GM19324 (cell line): ENCODE measurements around the gene SLC10A7.

ENCODE experiments used
- ATAC-seq: cut with Tn5 transposase; IDR thresholded peaks from one replicate; pipeline ENCODE4 v1.9.1; 2021; ENCODE audit warnings: mild to moderate bottlenecking, moderate library complexity; ENCODE audit not compliant: unreplicated experiment, low FRiP score

SLC10A7 gene, protein sequence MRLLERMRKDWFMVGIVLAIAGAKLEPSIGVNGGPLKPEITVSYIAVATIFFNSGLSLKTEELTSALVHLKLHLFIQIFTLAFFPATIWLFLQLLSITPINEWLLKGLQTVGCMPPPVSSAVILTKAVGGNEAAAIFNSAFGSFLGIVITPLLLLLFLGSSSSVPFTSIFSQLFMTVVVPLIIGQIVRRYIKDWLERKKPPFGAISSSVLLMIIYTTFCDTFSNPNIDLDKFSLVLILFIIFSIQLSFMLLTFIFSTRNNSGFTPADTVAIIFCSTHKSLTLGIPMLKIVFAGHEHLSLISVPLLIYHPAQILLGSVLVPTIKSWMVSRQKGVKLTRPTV

DNA sequence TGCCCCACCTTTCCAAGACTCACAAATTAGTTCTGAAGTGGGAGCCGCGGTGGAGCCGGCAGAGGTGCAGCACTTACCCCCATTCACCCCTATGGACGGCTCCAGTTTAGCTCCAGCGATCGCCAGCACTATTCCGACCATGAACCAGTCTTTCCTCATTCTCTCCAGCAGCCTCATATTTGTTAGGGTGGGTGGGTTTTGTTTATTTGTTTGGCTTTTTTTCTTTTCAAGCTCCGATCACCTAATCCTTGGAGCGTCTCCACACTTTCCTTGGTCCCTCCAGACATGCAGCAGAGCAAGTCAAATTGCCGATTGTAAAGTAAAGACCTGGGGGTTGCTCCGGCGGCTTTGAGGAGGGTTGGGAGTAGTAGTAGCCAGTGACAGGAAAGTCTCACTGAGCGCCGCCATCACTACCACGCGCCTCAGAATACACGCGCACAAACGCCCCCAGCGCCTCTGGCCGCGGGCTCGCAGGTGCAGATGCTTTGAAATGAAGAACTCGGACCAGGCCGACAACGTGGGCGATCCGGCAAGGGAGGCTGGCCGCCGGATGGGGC lies at the start of gene SLC10A7:
Gene SLC10A7 (minus strand): TSS at position 400 of the 557 bp plus-strand sequence. CDS start 223 bp downstream, at position 177.
- peak; percentile 90 for ATAC-seq

DNA sequence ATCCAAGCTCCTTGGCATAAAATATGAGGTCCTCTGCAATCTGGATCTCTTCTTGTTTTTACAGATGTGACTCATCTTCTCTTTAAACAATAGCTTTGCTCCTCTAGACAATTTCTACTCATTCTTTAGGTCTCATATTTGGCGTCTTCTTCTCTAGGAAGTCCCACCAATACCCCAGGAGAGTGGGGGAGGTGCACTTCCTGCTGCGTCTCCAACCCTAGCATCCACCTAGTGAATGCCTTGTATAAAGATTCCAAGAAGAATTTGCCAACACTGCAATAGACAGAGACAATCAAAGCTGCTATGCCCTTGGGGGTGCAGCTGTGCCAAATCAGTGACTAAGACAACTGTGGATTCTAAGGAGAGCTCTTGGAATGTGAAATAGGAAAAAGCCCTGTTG lies 45.7 kb upstream of the SLC10A7 start:
- no peak for ATAC-seq

DNA sequence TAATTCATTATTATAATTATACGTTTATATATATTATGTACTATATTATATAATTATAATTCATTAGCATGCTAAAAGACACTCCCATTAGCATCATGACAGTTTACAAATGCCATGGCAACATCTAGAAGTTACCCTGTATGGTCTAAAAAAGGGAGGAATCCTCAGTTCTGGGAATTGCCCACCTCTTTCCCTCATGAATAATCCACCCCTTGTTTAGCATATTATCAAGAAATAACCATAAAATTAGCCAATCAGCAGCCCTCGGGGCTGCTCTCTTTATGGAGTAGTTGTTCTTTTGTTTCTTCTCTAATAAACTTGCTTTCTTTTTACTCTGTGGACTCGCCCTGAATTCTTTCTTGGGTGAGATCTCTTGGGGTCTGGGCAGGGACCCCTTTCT lies 42.8 kb upstream of the SLC10A7 start:
- ATAC-seq: no peak

GRCh38 chr4:146550161-146550560 lies 28.4 kb upstream of the SLC10A7 start:
- no peak for ATAC-seq

- ATAC-seq: no peak
These were observed 26.7 kb upstream of the SLC10A7 start for GRCh38 chr4:146548443-146548842.

GRCh38 chr4:146545102-146545501 lies 23.4 kb upstream of the SLC10A7 start:
- ATAC-seq: no peak

DNA sequence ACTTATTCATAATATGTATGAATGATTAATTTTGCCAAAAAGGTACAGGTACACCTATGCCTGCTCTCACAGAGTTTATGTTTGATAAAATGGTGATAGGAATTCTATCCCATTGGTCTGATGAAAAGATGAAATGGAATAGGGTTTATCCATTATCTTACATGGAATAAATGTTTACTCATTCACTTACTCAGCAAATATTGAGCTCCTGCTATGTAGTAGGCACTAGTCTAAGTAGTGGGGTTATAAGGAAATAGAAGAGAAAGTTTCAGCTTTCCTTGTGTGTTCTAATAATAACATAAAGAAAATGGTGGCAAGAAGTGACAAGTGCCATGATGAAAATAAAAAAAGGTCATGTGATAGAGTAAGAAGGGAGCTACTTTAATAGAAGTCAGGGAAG lies 12.4 kb upstream of the SLC10A7 start:
- no peak for ATAC-seq

DNA sequence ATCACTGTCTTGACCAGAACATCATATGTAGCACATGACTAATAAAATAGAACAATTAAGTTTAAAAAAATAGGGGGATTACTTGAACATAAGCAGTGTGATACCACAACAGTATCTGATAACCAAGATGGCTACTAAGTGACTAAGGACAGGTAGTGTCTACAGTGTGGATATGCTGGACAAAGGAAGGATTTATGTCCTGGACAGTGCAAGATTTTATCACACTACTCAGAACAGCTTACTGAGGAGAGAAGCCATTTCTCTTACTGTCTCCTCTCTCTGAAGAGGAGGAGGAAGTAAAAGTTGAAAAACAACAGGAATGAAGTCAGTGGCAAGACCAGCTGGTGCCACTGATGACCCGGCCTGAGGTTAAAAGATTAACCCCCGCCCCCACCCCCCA lies 4.0 kb upstream of the SLC10A7 start:
- no peak for ATAC-seq

DNA sequence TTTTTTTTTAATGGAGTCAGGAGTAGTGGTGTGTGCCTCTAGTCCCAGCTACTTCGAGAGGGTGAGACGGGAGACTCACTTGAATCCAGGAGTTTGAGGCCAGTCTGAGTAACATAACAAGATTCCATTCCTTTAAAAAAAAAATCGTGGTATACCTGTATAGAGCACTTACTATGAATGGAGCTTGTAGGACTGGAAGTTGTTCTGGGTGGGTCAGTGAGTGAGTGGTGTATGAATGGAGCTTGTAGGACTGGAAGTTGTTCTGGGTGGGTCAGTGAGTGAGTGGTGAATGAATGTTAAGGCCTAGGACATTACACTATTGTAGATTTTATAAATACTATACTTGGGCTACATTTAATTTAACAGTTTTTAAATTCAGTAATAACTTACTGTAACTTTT lies 2.9 kb upstream of the SLC10A7 start:
- no peak for ATAC-seq

DNA sequence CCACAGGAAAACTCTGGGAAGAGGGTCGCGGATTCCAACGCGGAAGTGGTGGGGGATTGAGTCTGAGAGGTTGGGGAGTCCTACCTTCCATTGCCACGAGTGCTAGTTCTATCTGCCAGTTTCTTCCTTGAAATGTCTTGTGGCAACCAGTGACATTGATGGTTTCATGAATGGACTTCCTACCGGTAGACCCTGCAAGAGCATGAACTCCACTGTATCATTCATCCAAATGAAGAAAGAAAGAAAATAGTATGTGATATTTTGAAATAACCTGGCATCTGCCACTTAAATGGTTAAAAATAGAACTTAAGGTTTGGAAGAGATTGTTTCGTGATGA lies 1.1 kb upstream of the SLC10A7 start:
- ATAC-seq: peak; percentile 6

- peak; percentile 89 for ATAC-seq
These were observed 543 bp upstream of the SLC10A7 start for GRCh38 chr4:146522098-146522868.

GRCh38 chr4:146520896-146521540 lies 722 bp downstream of the SLC10A7 start:
- ATAC-seq: peak; percentile 23

- ATAC-seq: no peak
These were observed 6.9 kb downstream of the SLC10A7 start for GRCh38 chr4:146514651-146515357.

- no peak for ATAC-seq
These were observed 8.2 kb downstream of the SLC10A7 start for GRCh38 chr4:146513548-146513947.

DNA sequence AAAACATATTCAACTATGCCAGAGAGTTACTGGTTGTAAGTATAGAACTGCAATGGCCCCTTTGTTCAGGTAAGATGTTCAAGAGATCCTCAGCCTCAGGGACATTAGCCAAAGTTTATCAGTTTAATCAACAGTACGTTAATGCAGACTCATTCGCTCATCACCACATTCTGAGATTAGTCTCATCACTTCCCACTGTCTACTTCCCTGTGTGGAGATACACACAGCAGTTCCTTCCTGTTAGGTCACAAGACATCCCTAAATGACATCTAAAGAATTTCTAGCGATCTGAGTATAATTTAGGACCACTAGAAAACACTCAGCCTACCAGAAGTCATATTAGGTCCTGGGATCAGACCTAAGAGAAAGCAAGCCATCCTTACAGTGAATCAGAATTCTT lies 10.4 kb downstream of the SLC10A7 start:
- ATAC-seq: no peak

- no peak for ATAC-seq
These were observed 10.8 kb downstream of the SLC10A7 start for GRCh38 chr4:146510942-146511341.

DNA sequence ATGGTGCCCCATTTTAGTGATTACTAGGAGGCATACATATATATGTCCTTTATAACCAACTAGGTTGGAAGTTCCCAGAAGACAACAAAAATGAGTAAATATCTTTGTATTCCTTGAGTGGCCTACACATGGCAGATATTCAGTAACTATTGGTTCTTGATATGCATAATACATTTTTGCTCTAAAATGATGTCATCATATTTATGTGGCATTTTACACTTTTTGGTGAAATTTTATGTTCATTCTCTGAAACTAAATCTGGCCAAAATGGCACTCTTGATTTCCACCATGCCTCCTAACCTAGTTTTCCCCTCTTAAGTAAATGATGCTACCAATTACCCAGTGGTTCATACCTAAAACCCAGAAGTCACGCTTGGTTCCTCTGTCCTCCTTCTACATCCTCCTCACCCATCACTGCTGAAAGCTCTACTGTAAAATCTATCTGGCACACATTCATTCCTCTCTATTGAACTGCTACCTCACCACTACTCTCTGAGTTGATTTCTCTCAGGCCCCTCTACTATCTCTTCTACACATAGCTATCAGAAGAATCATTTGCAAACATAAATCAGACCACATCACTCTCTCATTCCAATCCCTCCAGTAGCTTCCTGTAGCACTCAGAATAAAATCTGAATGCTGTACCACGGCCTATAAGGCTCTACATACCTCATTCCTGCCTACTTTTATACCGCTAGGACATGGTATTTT lies 13.4 kb downstream of the SLC10A7 start:
- ATAC-seq: no peak

DNA sequence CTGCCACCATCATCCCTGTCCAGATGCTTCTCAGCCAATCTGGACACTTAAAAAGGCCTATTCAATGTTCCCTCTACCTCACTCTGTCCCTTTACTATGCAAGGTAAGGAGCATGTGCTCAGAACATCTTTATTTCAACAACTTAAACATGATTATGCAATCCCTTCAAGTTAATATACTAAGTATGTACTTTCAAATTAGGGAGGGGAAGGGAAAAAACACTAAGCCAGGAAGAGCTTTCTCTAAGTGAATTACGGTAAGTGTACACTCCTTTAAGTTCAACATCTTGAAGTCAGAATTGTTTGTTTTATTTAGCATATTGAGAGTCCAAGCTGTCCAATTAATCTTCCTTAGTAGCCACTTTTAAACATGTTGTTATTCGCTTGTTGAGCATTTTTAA lies 14.1 kb downstream of the SLC10A7 start:
- ATAC-seq: no peak

DNA sequence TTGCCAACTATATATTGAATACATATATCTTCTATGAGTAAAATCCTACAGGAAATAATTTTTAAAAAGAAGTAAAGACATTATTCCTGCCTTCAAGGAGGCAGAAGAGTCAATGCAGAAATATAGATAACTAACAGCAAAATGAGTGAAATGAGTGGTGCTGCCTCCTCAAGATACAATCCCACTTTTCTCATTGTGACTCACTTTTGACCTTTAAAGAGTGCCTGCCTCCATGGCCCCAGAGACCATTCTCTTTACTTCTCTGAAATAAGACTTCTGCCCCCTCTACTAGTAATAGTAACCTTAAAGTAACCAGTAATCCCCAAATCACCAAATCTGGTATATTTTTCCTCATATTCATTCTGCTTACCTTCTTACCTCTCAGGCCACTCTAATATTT lies 15.5 kb downstream of the SLC10A7 start:
- ATAC-seq: no peak

DNA sequence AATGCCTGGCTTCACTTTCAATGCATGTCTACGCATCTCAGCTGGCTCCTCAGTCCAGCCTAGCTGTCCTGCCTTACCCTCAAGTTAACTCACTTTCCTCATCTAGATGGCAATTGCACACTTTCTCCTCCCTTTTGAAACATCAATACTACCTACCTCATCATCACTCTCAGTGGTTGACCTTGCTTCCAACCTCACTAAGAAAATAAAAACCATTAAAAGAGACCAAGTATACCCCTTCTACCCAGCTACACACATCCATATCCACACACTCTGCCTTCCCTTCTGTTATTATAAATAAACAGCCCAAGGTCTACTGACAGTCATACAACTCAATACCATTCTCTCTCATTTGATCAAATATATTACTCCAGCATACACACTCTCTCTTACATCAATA lies 21.5 kb downstream of the SLC10A7 start:
- ATAC-seq: no peak
